Ovary (tissue), 10 donors: ENCODE data around the gene LIMK2. TPM values are rescaled to one million over a fixed set of nuclear protein-coding genes. Genes with fewer than 3 reads are reported as not detected.
"Not testable (repeated sequence)": the region's sequence is repeated elsewhere in the genome, so short reads cannot be mapped to it uniquely, and the experiment has no call there.

Source experiments
- DNase-seq, 5 donors: peaks; one replicate each; pipeline ENCODE4 v3.0.0-alpha.2; 2019 to 2020
- H3K27ac ChIP-seq, 2 donors: fragments of 200-600 bp; one replicate each; pipeline versions ENCODE4 v1.5.1 to v1.8.0; 2019 to 2022
- H3K27me3 ChIP-seq: fragments of 200-600 bp; one replicate; pipeline ENCODE4 v1.8.0; 2022
- H3K36me3 ChIP-seq: fragments of 200-600 bp; sonication (generic); one replicate; pipeline ENCODE4 v1.5.1; 2019
- H3K4me1 ChIP-seq: one replicate; pipeline ENCODE4 v1.8.1; 2013; ENCODE audit warnings: mild to moderate bottlenecking, moderate library complexity; ENCODE audit not compliant: insufficient read depth
- H3K4me3 ChIP-seq: fragments of 200-600 bp; sonication (generic); one replicate; pipeline ENCODE4 v1.5.1; 2017
- H3K9me3 ChIP-seq, 2 donors: fragments of 200-600 bp in 1 of 2; sonication (generic) in 1 of 2; one replicate each; pipeline versions ENCODE4 v1.5.1 to v1.8.1; 2013 to 2019; ENCODE audit warnings: mild to moderate bottlenecking in 1 of 2, moderate library complexity in 1 of 2
- CTCF ChIP-seq, 3 donors: fragments of 450-650 bp in 2 of 3; fragments of 200-600 bp in 1 of 3; IDR thresholded peaks; one replicate each; pipeline versions ENCODE4 v1.5.1 to v1.8.0; 2016 to 2022; ENCODE audit warnings: antibody characterized with exemption in 3 of 3, mild to moderate bottlenecking in 1 of 3
- EP300 ChIP-seq: sonication (generic); formaldehyde crosslinking; IDR thresholded peaks from one replicate; pipeline ENCODE4 v1.6.1; 2017; ENCODE audit warnings: antibody characterized with exemption
- POLR2A ChIP-seq: fragments of 450-650 bp; IDR thresholded peaks from one replicate; pipeline ENCODE4 v1.6.1; 2017; ENCODE audit warnings: antibody characterized with exemption, mild to moderate bottlenecking, moderate library complexity
- WGBS, 3 donors: extraction: QIAGEN DNeasy Blood & Tissue Kit in 1 of 3; methylation state at CpG; one replicate each; pipeline versions ENCODE4 v1.1.5 to v1.1.7; 2013 to 2017; 5-methylcytosine and 5-hydroxymethylcytosine counted together
- intact Hi-C, 4 donors: fragments of 100-400 bp; cut with DNase I; formaldehyde crosslinking; loops; one replicate each; pipeline versions ENCODE4 v1.11.0 to v1.15.1; 2022 to 2023
- long read RNA-seq, 3 donors: library from polyadenylated mRNA in 2 of 3; unstranded in 2 of 3; transcript quantifications; one replicate each; pipeline ENCODE4 v2.0.0 and lab custom pipeline, GENCODE V29; 2021 to 2026
- polyA plus RNA-seq, 2 donors: library from polyadenylated mRNA; stranded (reverse); fragments of 200-250 nt in 1 of 2; fragments of 350-450 nt in 1 of 2; fragmentation: Illumina TruSeq in 1 of 2; extraction: RNeasy Lipid Tissue Mini Kit (QIAGEN cat#74804) in 1 of 2; gene quantifications; one replicate each; pipeline ENCODE4 v1.2.3, GENCODE V29; 2013 to 2014
- total RNA-seq, 7 donors: library from RNA; depleted of rRNA in 2 of 7; stranded (reverse); fragments of >200 nt in 2 of 7; fragmentation: NEBNext Ultra II Directional in 3 of 7; extraction: Animal tissue kit (Norgen Biotek cat#: 25700) in 3 of 7; gene quantifications; one replicate each; pipeline versions ENCODE4 v1.1.0 to v1.2.4, GENCODE V29; 2016 to 2023
- donor health status: DM: no; HTN: no; CAD: no; lungs with moderate emphysema.
- donor health status: DM: no; HTN: no; CAD: no.
- donor health status: Bipolar disorder and iron deficiency.
- donor health status: DM: yes; HTN: yes; CAD: no.
- donor health status: DM: no; HTN: no; CAD: no.
- donor health status: DM: yes; HTN: yes; CAD: no.

Gene LIMK2
- total RNA-seq (10 to 100 TPM; 21.2 to 63.7 (median 36.4) TPM), polyA plus RNA-seq (10 to 100 TPM; 19.0 to 23.7 TPM)
- long read RNA-seq, donor 1, transcript LIMK2-201 (16 exons, 3,670 nt) = minor isoform, 7 of 51 reads
- long read RNA-seq, donor 1, transcript LIMK2-202 (15 exons, 3,462 nt) = major isoform, 8 of 51 reads
- long read RNA-seq, donor 1, partial matches to known transcripts = 18 of 51 reads
- long read RNA-seq, donor 1, other reads (novel, unspliced or antisense) = 14 of 51 reads
- long read RNA-seq, donor 2, partial matches to known transcripts = 32 of 41 reads
- long read RNA-seq, donor 2, other reads (novel, unspliced or antisense) = 0 of 41 reads
- long read RNA-seq, donor 3, transcript LIMK2-202 (15 exons, 3,462 nt) = major isoform, 19 of 79 reads
- long read RNA-seq, donor 3, transcript LIMK2-201 (16 exons, 3,670 nt) = minor isoform, 11 of 79 reads
- long read RNA-seq, donor 3, partial matches to known transcripts = 38 of 79 reads
- long read RNA-seq, donor 3, other reads (novel, unspliced or antisense) = 11 of 79 reads

DNA sequence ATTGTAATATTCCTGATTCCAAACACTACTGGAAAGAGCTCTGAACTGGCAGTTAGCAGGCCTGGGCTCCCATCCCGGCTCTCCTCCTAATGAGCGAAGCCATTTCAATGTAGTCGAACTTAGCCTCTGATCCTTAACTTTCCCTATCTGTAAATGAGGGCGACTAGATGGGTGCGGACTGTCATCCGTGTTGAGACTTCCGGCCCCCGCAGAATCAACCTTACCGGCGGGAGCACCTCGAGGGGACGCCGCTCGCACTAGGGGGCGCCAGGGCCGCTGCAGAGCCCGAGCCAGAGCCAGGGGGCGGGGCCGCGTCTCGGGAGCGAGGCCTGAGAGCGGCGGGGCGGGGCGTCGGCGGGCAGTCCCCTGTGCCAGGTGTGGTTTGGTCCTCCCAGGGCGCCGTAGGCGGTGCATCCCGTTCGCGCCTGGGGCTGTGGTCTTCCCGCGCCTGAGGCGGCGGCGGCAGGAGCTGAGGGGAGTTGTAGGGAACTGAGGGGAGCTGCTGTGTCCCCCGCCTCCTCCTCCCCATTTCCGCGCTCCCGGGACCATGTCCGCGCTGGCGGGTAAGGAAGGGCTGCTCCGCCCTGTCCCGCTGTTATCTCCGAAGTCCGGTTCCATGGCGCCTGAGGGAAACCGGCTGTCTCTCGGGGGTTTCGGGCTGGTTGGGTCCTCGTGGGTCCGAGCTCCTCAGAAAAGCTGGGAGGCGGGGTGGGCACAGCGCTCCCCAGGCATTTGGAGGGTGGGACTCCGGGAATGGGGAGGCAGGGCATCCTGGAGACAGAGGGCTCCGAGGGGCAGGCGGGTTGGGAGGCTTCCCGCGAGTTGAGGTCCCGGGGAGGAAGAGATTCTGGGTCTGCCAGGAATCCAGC lies at the start of gene LIMK2:
Gene LIMK2, plus strand, starts transcription at position 437 of the 869 bp plus-strand sequence. Its CDS starts 111 bp downstream, at position 548.
- Histone ChIP-seq H3K4me3 (peak within 1 kb of the TSS; percentile 68), H3K4me1 (peaks cover 5% of the 10 kb centered on the region), H3K36me3 (no peaks in the 10 kb centered on the region), H3K27me3 (no peaks in the 10 kb centered on the region), H3K27ac (peak within 1 kb of the TSS; percentile 35 to 59), H3K9me3 (no peaks in the 10 kb centered on the region)
- peak; percentile 94 to 97 (median 96) for DNase-seq
- TF ChIP-seq POLR2A = peak; percentile 52
- peak; percentile 77 to 81 (median 79) for TF ChIP-seq CTCF (IDR thresholded peaks at IDR 0.05)
- no peak for TF ChIP-seq EP300
- intact Hi-C loops = no loop called here
- WGBS, 3 donors = 0% methylated on average over 55 to 64 of the region's 64 CpGs

GRCh38 chr22:31170971-31171370 lies 41.1 kb upstream of the LIMK2 start:
- no peak overlapping the region for H3K27ac ChIP-seq
- intact Hi-C loops = no loop called here

GRCh38 chr22:31171734-31172133 lies 40.4 kb upstream of the LIMK2 start:
- H3K27me3 ChIP-seq, H3K27ac ChIP-seq, H3K36me3 ChIP-seq, H3K4me3 ChIP-seq, intact Hi-C loops, DNase-seq, H3K9me3 ChIP-seq, H3K4me1 ChIP-seq: not testable (repeated sequence)
- WGBS, 3 donors = 92 to 96% (median 95%) methylated on average over 9 of the region's 9 CpGs

More at GRCh38 chr22:31170971-31171370, 41.1 kb upstream of the LIMK2 start:
- TF ChIP-seq EP300 = no peak
- no peak for TF ChIP-seq POLR2A
- TF ChIP-seq CTCF (IDR thresholded peaks at IDR 0.05) = no peak
- H3K27me3 ChIP-seq = no peaks in the 10 kb centered on the region
- no peak for DNase-seq
- H3K4me3 ChIP-seq = no peak overlapping the region
- 96 to 99% (median 98%) methylated on average over 4 of the region's 4 CpGs for WGBS, 3 donors
- H3K4me1 ChIP-seq = peaks cover 7% of the 10 kb centered on the region
- no peaks in the 10 kb centered on the region for H3K9me3 ChIP-seq
- no peaks in the 10 kb centered on the region for H3K36me3 ChIP-seq

DNA sequence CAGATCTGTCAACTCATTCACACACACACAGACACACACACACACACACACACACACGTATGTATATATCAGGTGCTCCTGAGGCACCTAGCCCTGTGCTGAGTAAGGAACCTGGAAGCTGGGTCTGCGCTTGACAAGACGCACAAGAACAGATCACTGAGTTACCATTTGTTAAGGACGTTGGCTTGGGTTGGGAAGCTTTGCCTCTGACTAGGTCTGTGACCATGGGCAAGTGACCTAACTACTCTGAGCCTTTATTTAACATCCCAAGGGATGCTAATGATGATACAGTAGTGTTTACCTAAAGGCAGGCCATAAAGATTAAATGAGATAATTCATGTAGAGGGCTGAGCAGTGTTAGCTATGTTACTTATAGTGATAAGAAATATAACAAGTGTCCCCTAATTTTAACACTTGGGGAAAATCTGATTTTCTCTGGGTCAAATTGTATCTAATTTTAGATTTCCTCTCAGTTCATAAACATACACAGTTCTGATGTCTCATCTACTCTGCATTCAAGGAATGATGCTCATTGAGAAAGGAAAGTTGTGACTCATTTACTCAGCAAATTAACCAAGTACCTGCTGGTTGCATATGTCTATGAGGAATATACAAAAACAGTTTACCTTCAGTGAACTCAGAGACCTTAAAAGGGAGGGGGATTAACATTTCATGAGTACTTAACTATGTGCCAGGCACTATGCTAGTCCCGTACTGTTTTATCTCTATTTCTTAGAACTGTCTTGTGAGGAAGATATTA lies 38.5 kb upstream of the LIMK2 start:
- peaks cover 7% of the 10 kb centered on the region for H3K4me1 ChIP-seq
- no peaks in the 10 kb centered on the region for H3K36me3 ChIP-seq
- no peak for DNase-seq
- 65 to 70% (median 65%) methylated on average over 5 of the region's 5 CpGs for WGBS, 3 donors
- no peak overlapping the region for H3K27ac ChIP-seq
- intact Hi-C loops = no loop called here
- H3K9me3 ChIP-seq = no peaks in the 10 kb centered on the region
- TF ChIP-seq CTCF (IDR thresholded peaks at IDR 0.05) (no peak), EP300 (no peak), POLR2A (no peak)
- H3K27me3 ChIP-seq = no peaks in the 10 kb centered on the region
- no peak overlapping the region for H3K4me3 ChIP-seq
